ENCODE measurements around the gene BARHL2. TPM values are rescaled to one million over a fixed set of nuclear protein-coding genes. Genes with fewer than 3 reads are reported as not detected.

The BARHL2 gene
- total RNA-seq, 4 donors from 2014 or later = not detected

GRCh38 chr1:90715309-90715708 lies 1.8 kb downstream of the BARHL2 start:
- intact Hi-C loops (cut with DNase I; ENCODE audit: low total_unique reads) (no loop called here), in situ Hi-C loops (cut with MboI; ENCODE audit: low pct_ligation_motif_present in 1 of 4, low pct_unique_long_range_greater_than_20kb in 1 of 4, low sequenced_read_pairs in 3 of 4) (no loop called here)
- H3K4me1 ChIP-seq = peaks cover 3 to 28% (median 20%) of the 10 kb centered on the region in 4 donors
- no peak overlapping the region for H3K4me3 ChIP-seq
- DNase-seq = no peak
- no peak overlapping the region for H3K27ac ChIP-seq
- H3K27me3 ChIP-seq = peaks cover 100% of the 10 kb centered on the region
- H3K36me3 ChIP-seq = no peaks in the 10 kb centered on the region
- TF ChIP-seq EP300 (IDR thresholded peaks at IDR 0.05; ENCODE audit: low read depth) (no peak), POLR2AphosphoS5 (IDR thresholded peaks at IDR 0.05) (no peak), POLR2A (IDR thresholded peaks at IDR 0.05) (no peak), CTCF (IDR thresholded peaks at IDR 0.05) (no peak)
- WGBS, 2 donors (ENCODE audit: low coverage in 1 of 2) = 0 to 5% methylated on average over 1 to 5 of the region's 5 CpGs
- no peaks in the 10 kb centered on the region for H3K9me3 ChIP-seq

GRCh38 chr1:90714521-90714951 lies 2.6 kb downstream of the BARHL2 start:
- Histone ChIP-seq H3K9me3 (no peaks in the 10 kb centered on the region), H3K27ac (no peak overlapping the region), H3K4me3 (no peak overlapping the region), H3K27me3 (peaks cover 100% of the 10 kb centered on the region), H3K36me3 (no peaks in the 10 kb centered on the region), H3K4me1 (peaks cover 3 to 28% (median 19%) of the 10 kb centered on the region in 4 donors)
- in situ Hi-C loops (cut with MboI; ENCODE audit: low pct_ligation_motif_present in 1 of 4, low pct_unique_long_range_greater_than_20kb in 1 of 4, low sequenced_read_pairs in 3 of 4) = no loop called here
- no peak for DNase-seq
- 10% methylated on average over 14 of the region's 14 CpGs; no CpG with 5 or more reads in 1 of the 2 donors for WGBS, 2 donors (ENCODE audit: low coverage in 1 of 2)
- intact Hi-C loops (cut with DNase I; ENCODE audit: low total_unique reads) = no loop called here
- TF ChIP-seq POLR2AphosphoS5 (IDR thresholded peaks at IDR 0.05) (no peak), CTCF (IDR thresholded peaks at IDR 0.05) (no peak), POLR2A (IDR thresholded peaks at IDR 0.05) (no peak), EP300 (IDR thresholded peaks at IDR 0.05; ENCODE audit: low read depth) (no peak)

- Histone ChIP-seq H3K9me3 (no peaks in the 10 kb centered on the region), H3K27me3 (peaks cover 99% of the 10 kb centered on the region), H3K27ac (no peak overlapping the region), H3K4me1 (peaks cover 3 to 26% (median 18%) of the 10 kb centered on the region in 4 donors), H3K4me3 (no peak overlapping the region), H3K36me3 (no peaks in the 10 kb centered on the region)
- DNase-seq = no peak
- WGBS, 2 donors (ENCODE audit: low coverage in 1 of 2) = 6 to 14% methylated on average over 2 to 15 of the region's 15 CpGs
- in situ Hi-C loops (cut with MboI; ENCODE audit: low pct_ligation_motif_present in 1 of 4, low pct_unique_long_range_greater_than_20kb in 1 of 4, low sequenced_read_pairs in 3 of 4) = no loop called here
- intact Hi-C loops (cut with DNase I; ENCODE audit: low total_unique reads) = no loop called here
- no peak for TF ChIP-seq POLR2A (IDR thresholded peaks at IDR 0.05)
- TF ChIP-seq EP300 (IDR thresholded peaks at IDR 0.05; ENCODE audit: low read depth) = no peak
- TF ChIP-seq POLR2AphosphoS5 (IDR thresholded peaks at IDR 0.05) = no peak
- TF ChIP-seq CTCF (IDR thresholded peaks at IDR 0.05) = no peak
These were observed 3.2 kb downstream of the BARHL2 start for GRCh38 chr1:90713741-90714509.

GRCh38 chr1:90712915-90713730 lies 4.0 kb downstream of the BARHL2 start:
- H3K27me3 ChIP-seq = peaks cover 99% of the 10 kb centered on the region
- no peak for DNase-seq
- H3K4me3 ChIP-seq = no peak overlapping the region
- 2 to 16% methylated on average over 8 to 15 of the region's 15 CpGs for WGBS, 2 donors (ENCODE audit: low coverage in 1 of 2)
- H3K36me3 ChIP-seq = no peaks in the 10 kb centered on the region
- intact Hi-C loops (cut with DNase I; ENCODE audit: low total_unique reads) (no loop called here), in situ Hi-C loops (cut with MboI; ENCODE audit: low pct_ligation_motif_present in 1 of 4, low pct_unique_long_range_greater_than_20kb in 1 of 4, low sequenced_read_pairs in 3 of 4) (no loop called here)
- peaks cover 0 to 18% (median 10%) of the 10 kb centered on the region in 4 donors for H3K4me1 ChIP-seq
- H3K9me3 ChIP-seq = no peaks in the 10 kb centered on the region
- TF ChIP-seq CTCF (IDR thresholded peaks at IDR 0.05) = no peak
- TF ChIP-seq EP300 (IDR thresholded peaks at IDR 0.05; ENCODE audit: low read depth) = no peak
- no peak for TF ChIP-seq POLR2A (IDR thresholded peaks at IDR 0.05)
- no peak overlapping the region for H3K27ac ChIP-seq
